ENCODE results near the gene CCNE1. TPM values are rescaled to one million over a fixed set of nuclear protein-coding genes. Genes with fewer than 3 reads are reported as not detected.

Gene CCNE1
- total and polyA plus RNA-seq, 9 of the 15 experiments (the other 6 are each of a cell fraction or from before 2014, with no cell fraction given), result 6.2 to 41.0 (median 31.6) TPM

- peak in 3 of 4 experiments; percentile 92 to 93 (median 92) for DNase-seq (ENCODE audit: extremely low read depth in 1 of 4, low spot score in 3 of 4)
- WGBS (ENCODE audit: insufficient coverage, low coverage, missing lambda C conversion rate), result under 1% methylated on average over 28 of the region's 49 CpGs
- ChIA-PET POLR2A (no interaction called here), CTCF (ENCODE audit: low intra/inter-chr PET ratio) (no interaction called here)
- H3K79me2 ChIP-seq (ENCODE audit: control insufficient read depth, insufficient read depth, low read length), result no peaks in the 10 kb centered on the region
- in situ Hi-C loops (cut with MboI) (no loop called here), intact Hi-C loops (cut with micrococcal nuclease) (loop anchor here (1.0 kb wide), 1 partner anchor 32 kb away; no protein-coding TSS in a partner anchor)
- H2AFZ ChIP-seq (ENCODE audit: low read depth, low read length), result peak overlapping the region; percentile 88
- H3K27ac ChIP-seq (ENCODE audit: extremely low read depth, low read depth, low read length), result peak overlapping the region; percentile 48; the same call in 2 of the 3 replicates
- no peaks in the 10 kb centered on the region for H3K9me3 ChIP-seq (replicated peaks; ENCODE audit: control insufficient read depth, insufficient read depth, low read depth, low read length)
- H3K36me3 ChIP-seq (ENCODE audit: control insufficient read depth, insufficient read depth, low read length), result no peaks in the 10 kb centered on the region
- H3K9me1 ChIP-seq (ENCODE audit: control insufficient read depth, insufficient read depth, low read length), result peaks cover 3% of the 10 kb centered on the region
- H3K27me3 ChIP-seq (ENCODE audit: control insufficient read depth in 2 of 2, insufficient read depth in 2 of 2, low read length in 2 of 2), result peaks cover 26 to 46% of the 10 kb centered on the region in 2 experiments
- H3K4me1 ChIP-seq (replicated peaks in 1 of 2; ENCODE audit: control insufficient read depth in 2 of 2, insufficient read depth in 2 of 2, low read length in 2 of 2), result peaks cover 0 to 24% of the 10 kb centered on the region in 2 experiments; a peak in 4 of 5 replicates
- H3K4me3 ChIP-seq, result peak overlapping the region; percentile 73
- peak overlapping the region; percentile 57 to 87 for H3K9ac ChIP-seq (ENCODE audit: insufficient read depth in 1 of 2, low read depth in 2 of 2, low read length in 2 of 2)
- peak; percentile 78 for FAIRE-seq
- peak; percentile 92 for ATAC-seq
- BruUV-seq (replicated peaks), result no TSS peak
- peak overlapping the region; percentile 89 for H3K4me2 ChIP-seq (ENCODE audit: insufficient read depth, low read length)
- H4K20me1 ChIP-seq (replicated peaks; ENCODE audit: control insufficient read depth, insufficient read depth, low read length), result peaks cover 17% of the 10 kb centered on the region
- TF ChIP-seq RBFOX2 (IDR thresholded peaks at IDR 0.05; ENCODE audit: low read depth, low read length) (peak; percentile 72), VEZF1 (CRISPR knock-in tag; IDR thresholded peaks at IDR 0.05) (peak; percentile 25), RFX1 (IDR thresholded peaks at IDR 0.05) (no peak), ZNF316 (IDR thresholded peaks at IDR 0.05) (no peak; the same call in 1 of the 2 replicates), TFAM (CRISPR knock-in tag; conservative IDR thresholded peaks at IDR 0.05) (no peak), L3MBTL2 (IDR thresholded peaks at IDR 0.05) (peak; percentile 85), SAP30 (IDR thresholded peaks at IDR 0.05; ENCODE audit: borderline replicate concordance, insufficient read depth, low read depth, low read length, poor library complexity, severe bottlenecking) (peak; percentile 81), SMAD4 (CRISPR knock-in tag; conservative IDR thresholded peaks at IDR 0.05) (0 out of 2 replicates have a peak, but pooled peaks have one; percentile 10), ELK1 (CRISPR knock-in tag; IDR thresholded peaks at IDR 0.05) (no peak), GMEB1 (CRISPR knock-in tag; IDR thresholded peaks at IDR 0.05) (0 out of 2 replicates have a peak, but pooled peaks have one; percentile 27), THAP12 (CRISPR knock-in tag; IDR thresholded peaks at IDR 0.05) (0 out of 2 replicates have a peak, but pooled peaks have one; percentile 20), ZBTB7A (IDR thresholded peaks at IDR 0.05; ENCODE audit: borderline replicate concordance, control insufficient read depth, low read depth, low read length) (peak; percentile 68; the same call in 1 of the 2 replicates), ZNF75A (CRISPR knock-in tag; IDR thresholded peaks at IDR 0.05) (no peak), TEAD4 (IDR thresholded peaks at IDR 0.05; ENCODE audit: low read length) (no peak), TEAD4 (CRISPR knock-in tag; IDR thresholded peaks at IDR 0.05; ENCODE audit: borderline replicate concordance) (no peak)
Measured at GRCh38 chr19:29844891-29845573, 33.2 kb downstream of the CCNE1 start.
